Body of pancreas (tissue), 4 donors: ENCODE data around the gene LIPN.

Source experiments
- POLR2A ChIP-seq, 3 donors: fragments of 450-650 bp; IDR thresholded peaks; one replicate each; pipeline ENCODE4 v1.6.1; 2016; ENCODE audit warnings: antibody characterized with exemption in 3 of 3, mild to moderate bottlenecking in 2 of 3
- TF ChIP-seq, protein P1 (sequence below), 7 experiments: fragments of 450-650 bp in 4 of 7; fragments of 200-600 bp in 3 of 7; sonication (generic) in 3 of 7; IDR thresholded peaks; one replicate each; pipeline ENCODE4 v1.5.1; 2016 to 2019; ENCODE audit warnings: antibody characterized with exemption in 7 of 7

DNA sequence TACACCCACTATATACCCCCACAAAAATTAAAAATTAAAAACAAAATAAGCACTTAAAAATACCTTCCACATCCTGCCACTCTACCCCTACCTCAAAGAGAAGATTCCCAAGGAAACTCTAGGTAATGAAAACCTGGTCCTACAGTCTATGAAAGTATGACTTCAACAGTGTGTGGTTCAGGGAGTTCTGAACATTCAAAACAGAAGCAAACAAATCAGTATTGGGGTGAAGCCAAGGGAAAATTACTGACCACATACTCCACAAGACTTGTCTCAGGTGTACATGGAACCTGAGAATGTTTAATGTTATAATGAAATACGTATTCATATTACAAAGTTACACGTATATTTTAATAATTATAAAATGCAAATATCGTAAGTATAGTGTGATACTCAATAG lies 22.4 kb downstream of the LIPN start:
- TF ChIP-seq, protein P1, sequence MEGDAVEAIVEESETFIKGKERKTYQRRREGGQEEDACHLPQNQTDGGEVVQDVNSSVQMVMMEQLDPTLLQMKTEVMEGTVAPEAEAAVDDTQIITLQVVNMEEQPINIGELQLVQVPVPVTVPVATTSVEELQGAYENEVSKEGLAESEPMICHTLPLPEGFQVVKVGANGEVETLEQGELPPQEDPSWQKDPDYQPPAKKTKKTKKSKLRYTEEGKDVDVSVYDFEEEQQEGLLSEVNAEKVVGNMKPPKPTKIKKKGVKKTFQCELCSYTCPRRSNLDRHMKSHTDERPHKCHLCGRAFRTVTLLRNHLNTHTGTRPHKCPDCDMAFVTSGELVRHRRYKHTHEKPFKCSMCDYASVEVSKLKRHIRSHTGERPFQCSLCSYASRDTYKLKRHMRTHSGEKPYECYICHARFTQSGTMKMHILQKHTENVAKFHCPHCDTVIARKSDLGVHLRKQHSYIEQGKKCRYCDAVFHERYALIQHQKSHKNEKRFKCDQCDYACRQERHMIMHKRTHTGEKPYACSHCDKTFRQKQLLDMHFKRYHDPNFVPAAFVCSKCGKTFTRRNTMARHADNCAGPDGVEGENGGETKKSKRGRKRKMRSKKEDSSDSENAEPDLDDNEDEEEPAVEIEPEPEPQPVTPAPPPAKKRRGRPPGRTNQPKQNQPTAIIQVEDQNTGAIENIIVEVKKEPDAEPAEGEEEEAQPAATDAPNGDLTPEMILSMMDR (IDR thresholded peaks at IDR 0.05): no peak
- TF ChIP-seq POLR2A (IDR thresholded peaks at IDR 0.05): no peak
